Stimulated activated CD4-positive, alpha-beta T cell treated with anti-CD3 and anti-CD28 coated beads, Interleukin-12 subunit alpha, Interleukin-12 subunit beta, amount 100 ng/mL, for 4 hours (primary cell): ENCODE results near the gene HDGF.

Experiments used
- DNase-seq: peaks from one replicate; pipeline ENCODE4 v3.0.0-alpha.2; 2020

The HDGF gene

DNA sequence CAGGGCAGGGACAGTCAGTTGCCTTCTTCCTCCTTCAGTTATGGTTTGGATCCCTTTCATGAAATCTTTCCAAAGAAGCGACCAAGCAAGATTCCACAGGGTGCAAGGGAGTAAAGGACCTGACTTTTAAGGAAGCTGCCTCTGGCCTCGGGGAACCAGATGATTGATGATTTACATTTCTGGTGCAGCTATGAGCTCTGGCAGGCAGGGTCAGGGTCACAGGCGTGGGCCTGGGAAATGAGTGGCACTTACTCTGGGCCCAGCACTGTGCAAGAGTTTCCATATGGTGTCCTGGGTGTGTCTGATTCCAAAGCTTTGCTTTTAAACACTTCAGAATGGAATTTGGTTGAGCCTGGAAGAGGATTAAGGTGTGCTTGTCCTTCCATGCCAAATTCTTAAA is 38.8 kb downstream of the HDGF start:
- no peak for DNase-seq

DNA sequence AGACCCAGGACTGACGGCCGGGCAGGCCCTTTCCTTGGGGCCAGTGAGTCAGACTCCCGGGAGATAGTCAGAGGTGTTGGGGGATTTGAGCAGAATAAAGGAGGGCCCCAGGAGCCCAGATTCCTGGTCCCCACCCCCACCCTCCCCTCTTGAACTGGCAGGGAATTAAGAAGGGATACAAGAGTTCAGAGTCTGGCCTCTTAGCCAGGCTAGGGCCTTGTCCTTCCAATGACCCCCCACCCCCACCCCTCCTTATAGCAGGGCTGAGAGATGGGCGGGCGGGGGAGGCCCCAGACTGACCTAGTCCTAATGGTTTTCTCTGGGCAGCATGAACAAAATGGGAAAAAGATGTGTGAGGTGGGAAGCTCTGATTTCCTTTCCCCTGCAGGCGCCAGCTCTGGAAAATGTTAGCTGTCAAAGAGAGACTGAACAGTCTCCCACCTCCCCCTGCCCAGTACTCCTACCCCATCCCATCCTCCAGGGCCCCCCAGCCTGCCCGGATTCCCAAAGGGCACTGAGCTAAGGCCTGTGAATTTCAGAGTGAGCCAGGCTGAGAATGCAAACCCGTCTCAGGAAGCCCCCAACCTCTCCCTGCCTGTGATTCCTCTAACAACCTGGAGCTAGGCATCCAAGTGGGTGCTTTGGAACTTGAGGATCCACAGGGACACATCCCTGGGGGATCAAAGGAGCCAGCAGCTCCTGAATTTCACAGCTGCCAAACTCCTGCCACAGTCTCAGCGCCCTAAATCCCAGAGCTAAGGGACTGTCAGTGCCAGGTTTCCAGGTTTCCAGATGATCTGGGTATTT is 40.3 kb downstream of the HDGF start:
- DNase-seq, result no peak

DNA sequence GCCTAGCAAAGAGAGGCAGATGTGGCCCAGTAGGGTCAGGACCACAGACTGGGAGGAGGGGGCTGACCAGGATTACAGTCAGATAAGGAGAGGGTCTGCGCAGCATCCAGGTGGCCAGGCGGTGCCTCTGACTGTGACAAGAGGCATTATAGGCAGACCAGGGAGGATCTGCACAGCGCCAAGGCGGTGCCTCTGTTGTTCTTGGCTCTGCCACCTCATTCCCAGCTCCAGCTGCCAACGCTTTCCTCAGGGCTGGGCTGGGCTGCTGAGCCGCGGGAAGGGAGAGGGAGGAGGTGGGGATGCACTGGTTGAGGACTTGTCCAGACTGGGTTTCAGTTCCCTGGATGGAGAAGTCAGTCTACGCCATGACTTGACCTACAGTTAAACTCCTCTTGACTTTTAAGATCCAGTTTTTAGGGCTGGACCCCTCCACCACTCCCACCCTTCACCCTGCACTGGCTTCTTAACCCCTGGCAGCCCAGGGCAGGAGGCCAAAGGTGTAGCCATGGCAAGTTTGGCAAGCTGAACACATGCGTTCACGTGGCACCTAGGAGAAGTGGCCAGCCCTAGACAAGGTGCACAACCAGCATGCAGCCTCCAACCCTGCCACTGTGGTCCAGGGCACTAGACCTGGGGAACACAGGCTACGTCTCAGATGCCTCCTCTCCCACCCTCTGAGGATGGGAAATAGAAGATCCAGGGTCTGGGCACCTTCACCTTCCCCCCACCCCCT is 41.6 kb downstream of the HDGF start:
- no peak for DNase-seq

DNA sequence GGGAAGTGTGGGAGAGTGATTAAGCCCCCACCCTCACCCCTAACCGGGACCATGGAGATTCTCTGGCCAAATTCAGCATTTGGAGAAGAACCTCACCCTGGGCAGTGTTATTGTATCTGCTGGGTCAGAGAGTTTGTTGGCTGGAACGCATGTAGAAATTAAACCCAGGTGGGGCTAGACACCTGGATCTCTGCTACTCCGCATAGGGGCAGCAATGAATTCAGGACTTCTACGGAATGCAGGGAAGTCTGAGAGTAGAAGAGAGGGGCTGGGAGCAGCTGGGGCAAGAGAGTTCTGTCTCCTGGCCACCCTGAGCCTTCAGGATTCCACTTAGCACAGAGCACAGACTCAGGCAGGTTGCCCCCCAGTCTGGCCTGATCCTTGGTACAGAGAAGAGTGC is 42.4 kb downstream of the HDGF start:
- DNase-seq, result no peak

DNA sequence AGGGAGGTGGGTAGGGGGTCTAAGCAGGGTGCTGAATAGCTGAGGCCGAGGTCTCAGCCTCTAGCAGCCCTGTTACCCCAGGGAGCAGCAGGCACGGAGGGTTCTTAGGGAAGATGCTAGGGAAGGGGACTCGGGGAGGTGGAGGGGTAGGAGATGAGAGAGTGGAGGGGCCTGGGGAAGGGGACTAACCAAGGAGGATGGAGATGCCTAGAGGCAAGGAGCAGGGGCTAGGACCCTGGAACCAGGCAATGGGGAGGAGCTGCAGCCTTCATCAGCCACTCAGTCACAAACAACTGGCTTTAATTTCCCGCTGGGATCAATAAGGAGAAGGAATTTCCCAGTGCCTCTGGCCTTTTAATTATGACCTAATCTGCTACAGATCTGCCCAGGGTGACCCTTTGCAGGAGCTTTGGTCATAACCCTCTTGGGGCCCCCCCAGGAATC is 43.2 kb downstream of the HDGF start:
- no peak for DNase-seq

DNA sequence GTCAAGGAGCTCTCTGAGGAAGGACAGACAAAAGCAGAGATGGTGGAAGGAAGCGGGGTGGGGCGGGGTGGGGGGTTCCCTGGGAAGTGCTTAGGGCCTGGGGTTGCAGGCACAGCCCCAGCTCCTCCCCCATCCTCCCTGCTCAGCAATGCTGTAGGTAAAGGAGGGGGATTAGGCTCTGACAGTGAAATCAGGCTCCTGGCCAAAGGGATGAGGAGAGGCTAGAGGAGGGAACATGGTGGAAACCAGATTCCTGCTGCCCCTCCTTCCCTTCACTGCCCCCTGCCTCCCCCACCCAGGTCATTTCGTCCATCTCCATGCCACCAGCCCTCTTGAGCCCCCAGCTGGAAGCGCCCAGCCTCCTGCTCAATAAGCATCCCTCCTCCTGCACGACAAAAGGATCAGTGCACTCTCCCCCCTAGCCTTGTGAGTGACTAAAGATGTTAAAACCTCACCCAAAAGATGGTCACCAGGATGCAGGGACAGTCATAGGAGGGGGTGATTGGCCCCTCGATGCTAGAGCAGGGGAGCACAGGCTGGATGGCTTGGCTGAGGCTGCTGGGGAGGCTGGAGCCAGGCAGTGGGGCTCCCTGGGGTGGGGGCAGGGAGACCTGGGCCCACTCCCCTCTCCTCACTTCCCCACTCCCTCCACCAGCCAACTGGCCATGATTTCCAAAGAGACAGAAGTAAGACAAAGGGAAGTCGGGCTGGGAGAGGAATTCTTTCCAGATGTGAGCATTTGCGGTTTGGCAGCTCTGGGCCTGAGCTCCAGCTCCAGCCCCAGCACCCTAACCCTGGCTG is 43.9 kb downstream of the HDGF start:
- DNase-seq, result no peak

DNA sequence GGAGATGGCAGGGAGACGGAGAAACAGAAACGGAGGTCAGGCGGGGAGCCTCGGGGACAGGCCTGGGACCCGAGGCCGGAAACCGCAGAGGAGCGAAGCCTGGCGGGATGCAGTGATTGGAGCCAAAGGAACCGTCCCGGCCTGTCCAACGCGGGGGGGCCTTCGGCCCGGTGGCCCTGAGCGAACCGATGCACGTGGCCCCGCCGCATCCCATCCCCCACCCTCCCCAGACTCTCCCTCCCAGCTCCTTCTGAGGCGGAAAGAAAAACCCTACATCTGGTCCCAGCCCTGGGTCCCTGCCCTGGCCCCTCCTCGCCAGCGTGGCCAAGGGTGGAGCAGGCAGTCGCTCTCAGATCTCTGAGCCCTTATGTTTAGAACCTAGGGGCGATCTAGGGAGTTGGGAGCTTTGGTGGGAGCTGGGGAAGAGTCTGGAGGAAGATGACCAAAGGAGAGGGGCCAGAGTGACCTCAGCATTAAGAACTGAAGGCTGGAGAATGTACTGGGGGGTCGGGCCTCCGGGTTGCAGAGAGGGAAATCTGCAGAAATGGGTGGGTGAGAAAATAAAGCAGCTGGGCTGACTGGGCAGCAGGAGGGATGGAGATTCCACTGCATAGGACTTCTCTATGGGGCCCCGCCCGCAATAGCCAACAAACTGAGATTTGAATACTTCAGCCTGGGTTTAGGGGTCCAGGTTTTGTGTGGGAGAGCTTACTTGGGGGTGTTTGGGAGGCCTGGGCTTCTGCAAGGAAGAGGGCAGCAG is 44.6 kb downstream of the HDGF start:
- peak; percentile 20 for DNase-seq

DNA sequence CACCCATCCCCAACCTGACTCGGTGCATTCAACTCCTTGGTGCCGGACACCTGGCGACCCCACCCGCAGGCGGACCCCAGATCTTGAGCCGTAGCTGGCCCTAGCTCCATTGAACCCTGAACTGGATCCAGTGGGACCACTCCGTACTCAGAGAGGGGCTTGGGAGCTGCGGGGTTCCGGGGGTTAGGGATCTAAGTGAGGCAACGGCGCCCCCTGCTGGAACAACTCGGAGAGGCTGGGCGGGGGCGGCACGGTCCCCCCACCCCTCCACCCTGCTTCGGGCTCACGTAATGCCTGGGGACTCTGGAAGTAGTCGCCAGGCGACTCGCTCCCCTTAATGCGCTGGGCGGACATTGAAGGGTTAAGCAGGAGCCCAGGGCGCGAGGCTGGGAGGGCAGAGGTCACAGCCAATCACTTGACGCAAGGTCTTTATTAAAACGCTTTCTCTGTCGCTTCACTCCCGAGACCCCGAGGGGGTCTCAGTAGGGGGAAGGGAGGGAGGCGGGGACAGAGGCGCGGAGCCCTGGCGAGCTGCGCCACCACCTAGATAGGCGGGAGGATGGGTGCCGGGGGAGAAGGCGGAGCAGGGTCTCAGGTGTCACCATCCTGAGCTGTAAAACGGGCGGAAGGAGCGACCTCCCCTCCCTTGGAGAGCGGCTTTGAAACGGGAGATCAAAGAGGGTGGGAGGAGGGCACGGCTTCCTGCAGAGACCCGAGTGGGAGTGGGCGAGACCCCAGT is 45.4 kb downstream of the HDGF start:
- DNase-seq, result peak; percentile 74

DNA sequence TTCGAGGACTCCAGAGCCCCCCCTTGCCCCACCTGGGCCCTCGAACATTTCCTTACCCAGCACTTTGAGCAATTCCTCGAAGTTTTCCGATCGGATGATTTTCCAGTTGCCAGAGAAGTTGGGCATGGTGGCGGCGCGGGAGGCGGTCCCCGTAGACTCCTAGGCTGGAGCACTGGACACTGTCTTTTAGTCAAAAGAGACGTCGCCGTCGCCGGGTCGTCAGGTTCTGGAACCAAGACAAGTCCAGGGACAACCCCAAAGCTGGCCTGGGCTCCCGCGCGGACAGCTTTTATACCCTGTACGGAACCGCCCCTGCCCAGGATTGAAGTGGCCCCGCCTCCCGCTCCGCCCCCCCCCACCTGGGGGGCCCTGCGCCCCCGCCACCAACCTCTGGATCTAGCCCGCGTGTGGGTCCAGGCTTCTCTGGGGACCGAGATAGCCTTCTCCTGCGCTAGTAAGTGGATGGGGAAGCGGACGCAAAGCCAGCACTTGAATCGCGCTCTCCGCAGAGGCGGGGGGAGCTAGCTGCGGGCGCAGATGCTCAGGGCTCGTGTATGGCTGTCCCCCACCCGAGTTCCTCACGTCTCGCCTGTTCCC is 46.1 kb downstream of the HDGF start, which contains the start of gene CRABP2:
TSS of gene CRABP2 (minus strand) at position 263 of the 597 bp plus-strand sequence. CDS start at position 126, 137 bp downstream.
- peak; percentile 21 for DNase-seq

DNA sequence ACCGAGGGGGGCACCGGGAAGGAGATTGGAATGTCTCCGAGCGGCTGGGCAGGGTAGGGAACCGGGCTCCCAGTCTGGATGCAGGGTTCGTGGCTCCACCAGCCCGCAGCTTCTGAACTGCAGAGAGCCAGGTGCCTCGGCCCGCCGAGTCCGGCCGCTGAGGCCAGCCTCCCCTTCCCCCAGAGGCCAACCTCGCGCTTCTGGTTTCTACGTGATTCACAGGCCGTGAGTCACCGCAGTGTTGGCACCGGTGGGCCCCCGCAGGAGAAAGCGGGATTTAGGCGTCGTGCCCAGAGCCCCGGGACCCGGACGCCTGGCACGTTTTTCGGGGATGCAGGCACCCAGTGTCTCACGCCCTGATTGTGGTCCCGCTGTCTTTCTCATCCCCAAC is 46.5 kb downstream of the HDGF start:
- DNase-seq, result peak; percentile 45

DNA sequence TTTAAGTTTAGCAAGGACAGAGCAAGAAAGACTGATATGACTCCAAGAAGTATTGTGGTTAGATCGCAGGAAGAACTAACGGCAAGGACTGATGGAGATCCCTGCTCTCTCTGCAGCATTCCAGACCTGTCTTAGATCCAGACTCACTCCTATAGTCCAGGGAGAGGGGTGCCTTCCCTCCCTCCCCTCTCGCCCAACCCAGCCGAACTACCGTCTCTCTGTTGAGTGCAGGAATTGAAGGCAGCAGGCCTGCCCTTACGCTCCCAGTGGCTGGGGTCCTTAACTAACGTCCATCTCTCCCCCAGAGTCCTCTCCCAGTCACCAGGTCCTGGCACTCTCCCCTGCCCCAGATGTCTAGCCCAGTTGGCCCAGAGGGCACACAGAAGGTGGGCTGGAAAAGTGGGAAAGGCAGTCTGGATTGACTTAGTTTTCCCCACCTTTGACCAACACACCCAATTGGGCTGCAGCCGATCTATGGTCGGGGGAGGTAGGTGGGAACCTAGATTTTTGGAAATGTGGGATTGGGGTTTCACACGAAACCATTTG is 47.2 kb downstream of the HDGF start:
- DNase-seq, result no peak

DNA sequence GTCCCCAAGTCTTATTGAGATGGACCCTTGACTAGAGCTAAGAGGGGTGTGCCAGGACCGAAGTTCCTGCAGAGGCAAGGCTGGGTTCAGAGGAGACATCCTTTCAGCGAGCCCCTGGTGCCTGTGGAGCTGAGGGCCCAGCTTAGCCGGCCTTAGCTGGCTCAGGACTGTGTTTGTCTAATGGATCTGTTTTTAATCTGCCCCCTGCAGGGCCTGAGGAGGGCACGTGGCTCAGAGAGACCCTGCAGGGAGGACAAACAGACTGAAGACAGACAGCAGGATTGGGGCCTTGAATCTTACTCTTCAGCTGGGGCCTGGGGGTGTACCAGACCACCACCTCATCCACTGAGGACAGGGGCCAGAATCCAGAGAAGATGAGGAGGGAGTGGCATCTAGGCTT is 47.7 kb downstream of the HDGF start:
- DNase-seq, result no peak

DNA sequence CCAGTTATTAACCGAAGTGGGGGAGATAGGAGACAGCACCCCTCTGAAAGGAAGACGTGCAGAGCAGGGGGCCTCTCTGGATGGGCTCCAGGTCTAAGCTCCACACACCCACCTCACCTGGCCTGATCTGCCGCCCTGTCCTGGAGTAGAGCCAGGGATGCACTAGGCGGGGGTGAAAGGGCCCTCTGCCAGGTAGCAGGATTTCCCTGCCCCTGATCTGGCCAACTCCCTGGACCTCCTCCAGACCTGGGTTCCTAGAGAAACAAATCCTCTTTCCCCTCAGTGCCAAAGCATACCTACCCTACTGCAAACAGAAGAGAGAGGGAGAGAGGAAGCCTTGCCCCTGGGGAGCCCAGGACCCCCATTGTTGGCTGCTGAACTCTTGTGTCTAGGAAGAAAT is 48.1 kb downstream of the HDGF start:
- no peak for DNase-seq

DNA sequence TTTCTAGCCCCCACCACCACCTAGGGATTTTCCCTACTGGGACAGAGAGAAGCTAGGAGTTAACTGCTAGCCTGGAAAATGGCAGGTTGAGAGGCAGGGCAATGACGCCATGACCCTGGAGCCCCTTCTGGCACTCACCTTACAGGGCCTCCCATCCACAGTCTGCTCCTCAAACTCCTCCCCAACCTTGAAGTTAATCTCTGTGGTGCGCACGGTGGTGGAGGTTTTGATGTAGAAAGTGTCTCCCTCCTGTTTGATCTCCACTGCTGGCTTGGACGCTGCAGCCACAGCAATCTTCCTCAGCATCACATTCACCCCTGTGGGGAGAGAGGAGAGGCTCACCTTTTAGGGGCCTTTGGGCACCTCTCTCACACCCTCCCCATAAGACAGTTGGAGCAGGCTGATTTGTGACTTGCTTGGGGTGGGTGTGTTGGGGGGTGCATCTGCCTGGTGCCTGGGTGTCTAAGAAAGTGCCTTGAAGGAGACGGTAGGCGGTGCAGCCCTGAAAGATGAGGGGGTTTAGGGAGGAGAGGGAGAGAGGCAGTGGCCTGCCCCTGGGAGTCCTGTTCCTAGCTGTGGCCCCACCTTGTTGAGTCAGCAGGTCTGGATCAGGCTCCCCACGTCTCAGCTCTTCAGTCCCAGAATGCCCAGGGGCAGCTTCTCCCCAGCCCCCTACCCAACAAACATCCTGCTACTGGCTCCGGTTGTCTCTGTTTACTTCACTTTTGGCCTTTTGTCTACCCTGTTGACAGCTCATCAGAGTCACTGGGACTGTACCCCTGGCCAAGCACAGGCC is 50.5 kb downstream of the HDGF start:
- DNase-seq, result no peak

DNA sequence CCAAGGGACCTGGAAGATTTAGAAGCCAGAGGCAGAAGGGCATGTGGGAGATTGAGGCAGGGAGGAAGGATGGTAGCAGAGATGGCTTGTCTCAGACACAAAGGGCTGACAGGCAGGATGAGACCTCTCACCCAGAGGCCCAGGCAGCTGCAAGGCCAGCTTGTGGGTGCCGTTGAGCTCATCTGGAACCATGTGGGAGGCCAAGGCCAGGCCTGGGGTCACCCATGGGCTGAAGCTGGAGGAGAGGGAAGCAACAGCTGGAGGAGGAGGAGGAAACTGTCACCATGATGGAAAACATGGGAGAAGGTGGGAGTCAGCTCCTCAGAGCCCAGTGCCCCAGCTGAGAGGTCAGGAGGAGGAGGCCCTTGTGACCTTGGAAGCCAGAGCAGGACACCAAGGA is 52.5 kb downstream of the HDGF start:
- no peak for DNase-seq

DNA sequence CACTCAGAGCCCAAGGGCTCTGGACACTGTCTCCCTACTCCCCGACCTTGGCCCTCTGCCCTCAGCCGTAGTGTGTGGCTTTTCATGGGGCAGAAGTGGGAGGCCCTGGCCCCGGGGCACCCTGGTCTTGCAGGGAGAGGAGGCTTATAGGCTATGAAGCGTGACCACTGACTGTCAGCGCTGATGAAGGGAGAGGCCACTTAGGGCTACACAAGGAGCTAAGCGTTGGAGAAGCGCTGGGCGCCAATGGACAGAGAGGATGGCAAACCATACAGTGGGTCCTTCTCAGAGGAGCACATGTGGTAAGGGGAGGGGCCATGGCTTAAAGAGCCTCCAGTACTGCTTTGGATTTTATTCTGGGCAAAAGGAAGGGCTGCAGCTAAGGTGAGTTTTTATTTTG is 54.0 kb downstream of the HDGF start:
- no peak for DNase-seq

DNA sequence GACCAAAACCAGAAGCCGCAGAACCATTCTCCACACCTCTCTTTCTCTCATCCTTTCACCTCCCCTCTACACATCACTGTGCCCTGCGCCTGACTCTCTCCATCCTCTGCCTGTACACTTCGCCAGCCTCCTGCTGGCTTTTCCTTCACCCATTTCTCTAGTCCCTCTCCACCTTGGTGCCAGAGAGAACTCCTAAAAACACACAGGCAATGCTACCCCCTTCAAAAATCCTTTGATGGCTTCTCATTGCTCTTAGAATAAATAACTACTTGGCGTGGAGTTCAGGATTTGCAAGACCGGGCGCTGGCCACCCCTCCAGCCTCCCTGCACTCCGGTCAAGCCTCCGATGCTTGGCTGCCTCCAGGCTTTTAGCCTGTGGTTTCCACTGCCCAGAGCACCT is 54.7 kb downstream of the HDGF start:
- DNase-seq, result no peak

DNA sequence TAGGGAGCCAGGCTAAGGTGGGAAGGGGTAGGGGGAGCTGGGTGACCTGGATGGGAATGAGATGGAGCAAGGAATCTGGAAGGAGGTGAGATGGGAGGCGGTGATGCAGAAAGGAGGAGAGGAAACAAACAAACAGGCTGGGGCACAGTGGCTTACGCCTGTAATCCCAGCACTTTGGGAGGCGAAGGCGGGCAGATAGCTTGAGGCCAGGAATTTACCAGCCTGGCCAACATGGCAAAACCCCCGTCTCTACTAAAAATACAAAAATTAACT is 56.8 kb downstream of the HDGF start:
- DNase-seq, result no peak

DNA sequence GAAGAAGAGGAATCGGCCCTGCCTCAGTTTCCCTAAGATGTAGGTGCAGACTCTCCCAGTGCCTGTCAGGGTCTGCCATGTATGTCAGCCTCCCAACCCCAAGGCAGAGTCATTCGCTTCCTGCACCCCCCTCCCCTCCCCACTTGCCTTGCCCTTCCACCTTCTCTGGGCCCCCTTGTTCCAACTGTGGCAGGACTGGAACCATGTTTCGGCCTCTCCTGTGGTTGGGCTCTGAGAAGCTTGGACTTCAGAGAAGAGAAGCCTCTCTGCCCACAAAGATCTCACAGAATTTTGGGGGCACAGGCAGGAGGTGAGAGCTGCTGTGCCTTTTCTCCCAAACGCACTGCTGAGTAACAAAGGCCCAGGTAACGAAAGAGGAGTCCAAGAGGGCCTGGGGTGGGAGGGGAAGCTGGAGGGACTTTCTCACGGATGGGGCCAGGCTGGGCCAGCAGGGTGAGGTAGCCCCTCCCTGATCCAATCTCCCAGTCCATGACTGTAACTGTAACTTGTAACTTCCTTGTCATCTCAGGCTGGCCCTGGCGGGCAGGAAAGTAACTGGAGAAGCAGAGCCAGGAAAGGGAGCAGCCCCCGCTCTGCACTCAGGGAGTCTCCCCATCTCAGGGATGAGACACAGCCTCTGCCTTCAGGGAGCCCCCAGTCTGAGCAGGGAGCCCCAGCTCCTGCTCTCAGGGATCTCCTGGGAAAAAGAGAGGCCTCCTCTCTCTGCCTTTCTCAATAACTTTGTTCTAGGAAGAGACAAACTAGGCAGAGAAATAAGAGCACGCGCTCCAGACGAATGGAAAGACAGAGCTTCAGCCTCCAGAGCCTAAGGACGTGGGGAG is 57.4 kb downstream of the HDGF start:
- DNase-seq, result no peak
